ENCODE results near the gene SPTLC2.

Gene SPTLC2

DNA sequence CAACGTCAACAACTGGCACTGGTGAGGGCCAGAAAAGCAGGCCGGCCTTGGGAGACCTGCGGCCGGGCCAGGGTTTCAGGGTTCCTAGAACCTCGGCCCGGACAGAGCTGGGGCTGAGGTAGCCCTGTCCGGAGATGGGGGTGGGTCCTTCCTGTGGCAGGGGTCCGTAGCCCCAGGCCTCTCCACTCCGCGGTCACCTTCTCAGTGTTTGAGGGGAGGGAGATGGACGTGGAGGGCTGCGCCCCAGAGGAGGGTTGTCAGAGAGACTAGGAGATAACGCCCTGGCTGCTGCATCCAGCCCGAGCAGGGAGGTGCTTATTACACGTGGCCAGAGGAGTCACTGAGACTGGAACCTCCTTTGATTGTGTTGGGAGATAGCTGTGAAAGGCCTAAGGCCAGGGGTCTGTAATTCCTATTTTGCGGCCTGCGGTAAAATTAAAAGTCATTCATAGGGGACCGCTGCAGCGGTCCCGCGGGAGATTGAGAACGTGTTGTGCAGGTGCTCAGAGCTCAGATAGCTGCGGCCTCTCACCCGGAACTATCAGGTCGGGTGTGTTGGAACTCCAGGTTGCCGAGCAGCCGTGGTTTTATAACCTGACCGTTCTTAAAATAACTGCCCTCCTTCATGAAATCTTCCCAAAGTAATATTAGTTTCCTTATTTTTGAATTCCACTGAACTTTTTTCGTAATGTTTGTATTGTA is 158.0 kb downstream of the SPTLC2 start:
- peak; percentile 67 for DNase-seq

DNA sequence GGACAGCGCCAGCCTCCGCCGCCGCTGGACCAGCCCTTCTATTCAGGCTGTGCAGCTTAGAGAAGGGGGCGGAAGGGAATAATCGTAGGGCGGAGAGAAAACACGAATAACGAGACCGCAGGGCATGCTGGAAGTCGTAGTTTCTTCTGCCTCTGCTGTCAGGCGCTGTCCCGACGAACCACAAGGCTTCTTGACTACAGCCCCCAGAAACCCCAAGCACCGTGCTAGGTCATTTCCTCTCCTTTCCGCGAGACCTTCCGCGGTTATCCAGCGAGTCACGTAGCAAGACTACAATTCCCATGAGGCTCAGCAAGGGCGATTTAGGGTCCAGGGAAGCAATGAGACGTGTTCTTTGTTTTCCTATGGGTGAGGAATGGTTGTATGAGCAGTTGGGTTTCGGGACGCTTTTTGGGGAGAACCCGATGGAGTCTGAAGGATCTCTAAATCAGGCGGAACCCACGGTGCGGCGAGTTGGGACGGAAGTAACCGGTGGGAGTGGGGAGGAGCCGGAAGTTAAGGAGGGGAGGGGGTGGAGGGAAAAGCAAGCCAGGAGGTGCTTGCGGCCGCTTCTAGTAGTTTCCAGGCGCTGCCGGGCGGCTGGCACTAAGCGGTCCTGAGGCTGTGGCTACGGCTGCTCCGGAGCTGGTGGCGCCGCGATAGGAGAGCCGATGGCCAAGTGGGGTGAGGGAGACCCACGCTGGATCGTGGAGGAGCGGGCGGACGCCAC is 158.8 kb downstream of the SPTLC2 start, which contains the start of the genes AHSA1 and VIPAS39:
AHSA1 (plus strand) TSS at position 572 of the 727 bp plus-strand sequence; CDS start at position 669, 97 bp downstream.
VIPAS39 (minus strand) TSS at position 80 of the 727 bp plus-strand sequence. CDS start 3,499 bp downstream, outside the sequence.
- DNase-seq = peak; percentile 97

DNA sequence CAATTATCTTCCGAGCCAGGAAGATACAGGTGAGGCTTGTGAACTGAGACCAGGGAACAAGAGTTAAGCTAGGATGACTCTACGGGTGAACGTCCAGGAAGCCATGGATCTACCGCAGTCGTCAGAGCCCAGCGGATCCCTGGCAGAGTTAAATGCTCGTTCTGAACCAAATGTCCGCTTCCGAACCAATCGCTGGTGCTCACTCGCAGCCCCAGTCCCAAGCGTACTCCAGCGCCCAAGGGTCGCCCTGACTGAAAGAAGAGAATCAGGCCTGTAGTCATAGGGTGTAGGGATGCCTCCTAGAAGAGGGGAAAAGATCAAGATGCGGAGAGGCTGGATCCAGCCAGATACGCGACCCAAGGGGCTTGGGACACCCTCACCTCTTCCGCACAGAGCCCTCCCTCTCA is 159.3 kb downstream of the SPTLC2 start:
- no peak for DNase-seq

Measured in OCI-M1 (cell line).